ENCODE data around the gene SRCAP.

SRCAP gene

GRCh38 chr16:30737794-30738648, 39.0 kb downstream of the SRCAP start:
- no peak for DNase-seq

- DNase-seq: no peak
These were observed 40.3 kb downstream of the SRCAP start for GRCh38 chr16:30738984-30739951.

- DNase-seq: no peak
These were observed 41.6 kb downstream of the SRCAP start for GRCh38 chr16:30740364-30741251.

GRCh38 chr16:30741461-30741914, 42.5 kb downstream of the SRCAP start:
- no peak for DNase-seq

GRCh38 chr16:30743716-30744115, 44.7 kb downstream of the SRCAP start:
- no peak for DNase-seq

- DNase-seq: no peak
These were observed 45.2 kb downstream of the SRCAP start for GRCh38 chr16:30744183-30744582.

- DNase-seq: no peak
These were observed 46.1 kb downstream of the SRCAP start for GRCh38 chr16:30745082-30745481.

- DNase-seq: no peak
These were observed 47.7 kb downstream of the SRCAP start for GRCh38 chr16:30746638-30747175.

GRCh38 chr16:30747331-30747730, 48.4 kb downstream of the SRCAP start:
- peak in 1 of 2 experiments; percentile 10 for DNase-seq

GRCh38 chr16:30747799-30748633, 49.0 kb downstream of the SRCAP start, which contains the start of gene PHKG2:
PHKG2 (plus strand) TSS chr16:30748425; CDS start chr16:30748821, 396 bp downstream.
- peak; percentile 99 to 100 for DNase-seq

GRCh38 chr16:30748634-30749445, 49.9 kb downstream of the SRCAP start:
- peak in 1 of 2 experiments; percentile 43 for DNase-seq

GRCh38 chr16:30750201-30750600, 51.2 kb downstream of the SRCAP start:
- DNase-seq: no peak

GRCh38 chr16:30750876-30751465, 52.0 kb downstream of the SRCAP start:
- no peak for DNase-seq

GRCh38 chr16:30753596-30753995, 54.6 kb downstream of the SRCAP start:
- DNase-seq: no peak

GRCh38 chr16:30755955-30756780, 57.2 kb downstream of the SRCAP start:
- DNase-seq: no peak

- DNase-seq: no peak
These were observed 57.8 kb downstream of the SRCAP start for GRCh38 chr16:30756781-30757100.

GRCh38 chr16:30757316-30757715, 58.3 kb downstream of the SRCAP start:
- no peak for DNase-seq

- DNase-seq: no peak
These were observed 60.1 kb downstream of the SRCAP start for GRCh38 chr16:30758988-30759491.

All from SHP77 (cell line).